ENCODE data around the gene ADCY1.
"Not testable (repeated sequence)": the region's sequence is repeated elsewhere in the genome, so short reads cannot be mapped to it uniquely, and the experiment has no call there.

- not testable (repeated sequence) for TF ChIP-seq EZH2 (IDR thresholded peaks at IDR 0.05; ENCODE audit: low read length, unreplicated experiment); CTCF (conservative IDR thresholded peaks at IDR 0.05; ENCODE audit: low read depth, low read length); EZH2phosphoT487 (IDR thresholded peaks at IDR 0.05; ENCODE audit: borderline replicate concordance, low read length)
Observed at GRCh38 chr7:45761545-45762205, 187.5 kb downstream of the ADCY1 start.

Data from PC-3 (cell line).